WERI-Rb-1 (cell line): ENCODE measurements around the gene CIT.
"Not testable (repeated sequence)": the region's sequence is repeated elsewhere in the genome, so short reads cannot be mapped to it uniquely, and the experiment has no call there.

Source experiments
- DNase-seq: peaks from one replicate; pipeline ENCODE4 v3.0.0-alpha.2; 2020
- H3K27ac ChIP-seq: fragments of 250-450 bp; sonication (Bioruptor Pico); 2 replicates; pipeline ENCODE4 v1.5.1; 2020; ENCODE audit warnings: mild to moderate bottlenecking, moderate library complexity
- H3K27me3 ChIP-seq: fragments of 250-450 bp; sonication (Bioruptor Pico); 2 replicates; pipeline ENCODE4 v1.5.1; 2021; ENCODE audit warnings: mild to moderate bottlenecking, low read depth, moderate library complexity; ENCODE audit not compliant: insufficient read depth, severe bottlenecking
- H3K36me3 ChIP-seq: fragments of 250-450 bp; sonication (Bioruptor Pico); 2 replicates; pipeline ENCODE4 v1.5.1; 2020; ENCODE audit warnings: mild to moderate bottlenecking, moderate library complexity
- H3K4me3 ChIP-seq: 2 replicates; pipeline ENCODE4 v1.5.1; 2011; ENCODE audit warnings: low read depth, mild to moderate bottlenecking, control low read depth, low read length
- H3K9me3 ChIP-seq: fragments of 250-450 bp; sonication (Bioruptor Pico); 2 replicates; pipeline ENCODE4 v1.5.1; 2021; ENCODE audit warnings: mild to moderate bottlenecking, moderate library complexity; ENCODE audit not compliant: severe bottlenecking
- TF ChIP-seq, protein P1 (sequence below): IDR thresholded peaks from 2 replicates; pipeline ENCODE4 v1.5.1; 2011; ENCODE audit warnings: low read depth, mild to moderate bottlenecking, control low read depth, inconsistent platforms, low read length

CIT gene

DNA sequence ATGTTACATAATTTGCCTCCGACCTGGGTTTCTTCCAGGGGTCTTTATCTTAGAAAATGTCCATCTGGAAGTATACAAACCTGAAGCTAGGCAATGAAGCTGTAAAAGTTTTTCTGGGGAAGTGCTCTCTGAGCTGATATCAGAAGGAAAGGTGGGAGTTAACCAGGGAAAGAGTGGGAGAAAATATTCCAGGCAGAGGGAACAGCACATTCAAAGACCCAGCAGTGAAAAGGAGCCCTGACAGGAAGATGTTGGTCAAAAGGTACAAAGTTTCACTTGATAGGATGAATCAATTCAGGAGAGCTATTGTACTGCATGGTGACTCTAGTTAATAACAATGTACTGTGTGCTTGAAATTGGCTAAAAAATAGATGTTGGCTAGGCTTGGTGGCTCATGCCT, 17.8 kb upstream of the CIT start:
- H3K9me3 ChIP-seq: no peaks in the 10 kb centered on the region
- no peak overlapping the region for H3K4me3 ChIP-seq
- H3K27me3 ChIP-seq: no peaks in the 10 kb centered on the region
- no peak for DNase-seq
- H3K27ac ChIP-seq: no peak overlapping the region
- TF ChIP-seq, protein P1, sequence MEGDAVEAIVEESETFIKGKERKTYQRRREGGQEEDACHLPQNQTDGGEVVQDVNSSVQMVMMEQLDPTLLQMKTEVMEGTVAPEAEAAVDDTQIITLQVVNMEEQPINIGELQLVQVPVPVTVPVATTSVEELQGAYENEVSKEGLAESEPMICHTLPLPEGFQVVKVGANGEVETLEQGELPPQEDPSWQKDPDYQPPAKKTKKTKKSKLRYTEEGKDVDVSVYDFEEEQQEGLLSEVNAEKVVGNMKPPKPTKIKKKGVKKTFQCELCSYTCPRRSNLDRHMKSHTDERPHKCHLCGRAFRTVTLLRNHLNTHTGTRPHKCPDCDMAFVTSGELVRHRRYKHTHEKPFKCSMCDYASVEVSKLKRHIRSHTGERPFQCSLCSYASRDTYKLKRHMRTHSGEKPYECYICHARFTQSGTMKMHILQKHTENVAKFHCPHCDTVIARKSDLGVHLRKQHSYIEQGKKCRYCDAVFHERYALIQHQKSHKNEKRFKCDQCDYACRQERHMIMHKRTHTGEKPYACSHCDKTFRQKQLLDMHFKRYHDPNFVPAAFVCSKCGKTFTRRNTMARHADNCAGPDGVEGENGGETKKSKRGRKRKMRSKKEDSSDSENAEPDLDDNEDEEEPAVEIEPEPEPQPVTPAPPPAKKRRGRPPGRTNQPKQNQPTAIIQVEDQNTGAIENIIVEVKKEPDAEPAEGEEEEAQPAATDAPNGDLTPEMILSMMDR: no peak
- H3K36me3 ChIP-seq: no peaks in the 10 kb centered on the region

DNA sequence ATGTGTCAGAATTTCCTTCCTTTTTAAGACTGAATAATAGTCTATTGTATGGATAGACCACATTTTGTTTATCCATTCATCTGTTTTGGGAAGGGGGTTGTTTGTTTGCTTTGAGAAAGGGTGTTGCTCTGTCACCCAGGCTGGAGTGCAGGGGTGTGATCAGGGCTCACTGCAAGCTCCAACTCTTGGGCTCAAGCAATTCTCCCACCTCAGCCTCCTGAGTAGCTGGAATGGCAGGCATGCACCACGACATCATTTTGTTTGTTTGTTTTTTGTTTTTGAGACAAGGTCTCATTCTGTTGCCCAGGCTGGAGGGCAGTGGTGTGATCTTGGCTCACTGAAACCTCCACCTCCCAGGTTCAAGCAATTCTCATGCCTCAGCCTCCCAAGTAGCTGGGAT, 15.5 kb upstream of the CIT start:
- H3K4me3 ChIP-seq, H3K9me3 ChIP-seq, DNase-seq, H3K27me3 ChIP-seq, H3K27ac ChIP-seq, H3K36me3 ChIP-seq: not testable (repeated sequence)

DNA sequence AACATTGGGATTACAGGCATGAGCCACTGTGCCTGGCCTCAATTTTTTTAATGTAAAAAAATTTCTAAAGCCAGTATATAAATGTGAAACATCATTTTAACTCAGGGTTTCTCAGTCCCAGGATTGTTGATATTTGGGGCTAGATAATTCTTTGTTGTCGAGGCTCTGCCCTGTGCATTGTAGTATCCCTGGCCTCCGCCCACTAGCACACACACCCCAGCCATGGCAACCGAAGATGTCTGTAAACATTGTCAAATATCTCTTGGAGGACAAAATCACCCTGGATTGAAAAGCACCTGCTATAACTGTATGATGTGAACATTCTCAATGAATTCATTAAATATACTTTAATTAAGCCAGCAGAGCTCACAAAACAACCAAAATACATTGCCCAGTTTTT, 8.4 kb upstream of the CIT start:
- H3K9me3 ChIP-seq: no peaks in the 10 kb centered on the region
- TF ChIP-seq, protein P1: no peak
- H3K27ac ChIP-seq: no peak overlapping the region

DNA sequence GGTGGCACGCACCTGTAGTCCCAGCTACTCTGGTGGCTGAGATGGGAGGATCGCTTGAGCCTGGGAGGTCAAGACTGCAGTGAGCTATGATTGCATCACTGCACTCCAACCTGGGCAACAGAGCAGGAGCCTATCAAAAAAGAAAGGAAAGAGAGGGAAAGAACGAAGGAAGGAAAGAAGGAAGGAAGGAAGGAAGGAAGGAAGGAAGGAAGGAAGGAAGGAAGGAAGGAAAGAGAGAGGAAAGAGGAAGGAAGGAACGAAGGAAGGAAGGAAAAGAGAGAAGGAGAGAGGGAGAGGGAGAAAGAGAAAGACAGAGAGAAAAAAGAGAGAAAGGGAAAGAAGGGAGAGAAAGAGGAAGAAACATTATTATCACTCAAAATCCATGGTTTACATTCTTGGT, 6.7 kb upstream of the CIT start:
- not testable (repeated sequence) for DNase-seq, H3K9me3 ChIP-seq, H3K27me3 ChIP-seq, H3K4me3 ChIP-seq, H3K36me3 ChIP-seq, H3K27ac ChIP-seq

More for the DNA sequence above, 8.4 kb upstream of the CIT start:
- Histone ChIP-seq H3K36me3 (no peaks in the 10 kb centered on the region), H3K27me3 (no peaks in the 10 kb centered on the region), H3K4me3 (no peak overlapping the region)
- no peak for DNase-seq

DNA sequence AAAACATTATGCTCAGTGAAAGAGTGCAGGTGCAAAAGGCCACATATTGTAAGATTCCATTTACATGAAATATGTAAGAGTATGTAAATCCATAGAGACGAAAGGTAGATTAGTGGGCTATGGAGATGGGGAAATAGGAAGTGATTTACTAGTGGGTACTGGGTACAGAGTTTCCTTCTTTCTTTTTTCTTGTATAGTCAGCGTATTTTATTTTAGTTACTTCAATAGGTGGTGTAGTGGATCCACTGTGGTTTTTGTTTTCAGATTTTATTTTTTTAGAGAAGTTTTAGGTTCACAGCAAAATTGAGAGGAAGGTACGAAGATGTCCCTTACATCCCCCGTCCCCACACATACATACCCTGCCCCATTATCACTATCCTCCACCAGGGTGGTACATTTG, 6.1 kb upstream of the CIT start:
- H3K27ac ChIP-seq: no peak overlapping the region
- H3K9me3 ChIP-seq: no peaks in the 10 kb centered on the region
- no peak overlapping the region for H3K4me3 ChIP-seq
- DNase-seq: no peak
- TF ChIP-seq, protein P1: no peak
- H3K36me3 ChIP-seq: no peaks in the 10 kb centered on the region
- no peaks in the 10 kb centered on the region for H3K27me3 ChIP-seq

DNA sequence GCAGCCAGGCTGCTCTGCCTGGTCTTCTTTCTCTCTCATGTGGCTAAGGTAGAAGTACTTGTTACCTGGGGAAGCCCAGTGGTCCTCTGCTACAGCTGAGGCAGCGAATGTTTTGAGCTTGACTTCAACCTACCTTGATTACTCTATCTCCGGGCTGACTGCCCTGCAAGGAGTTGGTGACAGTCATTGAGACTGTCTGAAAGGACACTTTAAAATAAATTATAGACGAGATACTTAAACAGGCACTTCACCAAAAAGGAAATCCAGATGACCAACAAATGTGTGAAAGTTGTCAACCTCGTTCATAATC, 474 bp upstream of the CIT start:
- TF ChIP-seq, protein P1: no peak
- H3K27me3 ChIP-seq: no peaks in the 10 kb centered on the region
- peak overlapping the region; percentile 93 for H3K4me3 ChIP-seq
- DNase-seq: no peak
- peak overlapping the region; percentile 76 for H3K27ac ChIP-seq
- peaks cover 27% of the 10 kb centered on the region for H3K36me3 ChIP-seq
- H3K9me3 ChIP-seq: no peaks in the 10 kb centered on the region

DNA sequence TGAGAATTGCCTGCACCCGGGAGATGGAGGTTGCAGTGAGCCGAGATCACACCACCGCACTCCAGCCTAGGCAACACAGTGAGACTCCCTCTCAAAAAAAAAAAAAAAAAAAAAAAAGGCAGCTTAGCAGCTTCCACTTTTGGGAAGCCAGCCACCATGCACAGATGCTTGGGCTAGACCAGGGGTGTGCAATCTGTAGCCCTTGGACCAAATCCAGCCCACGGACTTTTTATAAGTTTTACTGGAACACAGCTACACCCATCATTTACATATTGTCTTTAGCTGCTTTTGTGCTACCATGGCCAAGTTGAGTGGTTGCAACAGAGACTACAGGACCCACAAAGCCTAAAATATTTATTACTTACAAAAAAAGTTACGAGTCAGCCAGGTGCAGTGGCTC, 6.7 kb downstream of the CIT start:
- TF ChIP-seq, protein P1: no peak
- no peak for DNase-seq
- H3K4me3 ChIP-seq: no peak overlapping the region
- H3K9me3 ChIP-seq: no peaks in the 10 kb centered on the region
- H3K36me3 ChIP-seq: peaks cover 78% of the 10 kb centered on the region
- H3K27ac ChIP-seq: no peak overlapping the region
- no peaks in the 10 kb centered on the region for H3K27me3 ChIP-seq
